Gastrocnemius medialis (tissue), 4 donors: Measurements from ENCODE around the gene TMEM132E.

Experiments
- CTCF ChIP-seq, 5 experiments: fragments of 450-650 bp in 3 of 5; fragments of 200-600 bp in 2 of 5; sonication (generic) in 2 of 5; IDR thresholded peaks in 4 of 5; conservative IDR thresholded peaks in 1 of 5; 1 replicate in 4 of 5; 2 replicates in 1 of 5; pipeline ENCODE4 v1.5.1; 2016 to 2019; ENCODE audit warnings: antibody characterized with exemption in 5 of 5, mild to moderate bottlenecking in 3 of 5, moderate library complexity in 3 of 5
- POLR2A ChIP-seq, 2 donors: fragments of 450-650 bp; IDR thresholded peaks; one replicate each; pipeline ENCODE4 v1.6.1; 2017; ENCODE audit warnings: antibody characterized with exemption in 2 of 2, mild to moderate bottlenecking in 2 of 2, moderate library complexity in 2 of 2

GRCh38 chr17:34641368-34641767, 62.0 kb downstream of the TMEM132E start:
- TF ChIP-seq POLR2A (IDR thresholded peaks at IDR 0.05) (no peak), CTCF (IDR thresholded peaks at IDR 0.05 in 4 of 5, conservative IDR thresholded peaks at IDR 0.05 in 1 of 5) (no peak)
